Measurements from ENCODE around the gene SPRR2E.

Gene SPRR2E

GRCh38 chr1:153071511-153071910, 22.8 kb downstream of the SPRR2E start, which contains the start of gene SPRR2B:
Gene SPRR2B, minus strand, starts transcription at chr1:153071611. Its CDS starts 772 bp downstream, at chr1:153070839.
- Histone ChIP-seq H3K79me2 (ENCODE audit: low read length) (no peaks in the 10 kb centered on the region), H3K36me3 (replicated peaks; ENCODE audit: insufficient read depth, low read length) (no peaks in the 10 kb centered on the region), H4K20me1 (ENCODE audit: insufficient read depth, low read length) (no peaks in the 10 kb centered on the region), H3K4me3 (ENCODE audit: low read length) (no peak within 1 kb of the TSS), H3K27me3 (replicated peaks; ENCODE audit: insufficient read depth, low read length) (no peaks in the 10 kb centered on the region), H2AFZ (ENCODE audit: low read length) (no peak within 1 kb of the TSS), H3K4me2 (ENCODE audit: low read depth, low read length) (no peak within 1 kb of the TSS), H3K9me3 (replicated peaks; ENCODE audit: insufficient read depth, low read length) (no peaks in the 10 kb centered on the region), H3K27ac (ENCODE audit: low read length) (no peak within 1 kb of the TSS), H3K4me1 (ENCODE audit: low read length) (no peaks in the 10 kb centered on the region), H3K9me2 (replicated peaks; ENCODE audit: insufficient read depth, low read length) (no peaks in the 10 kb centered on the region), H3K9ac (ENCODE audit: low read length) (no peak within 1 kb of the TSS), H3F3A (ENCODE audit: insufficient read depth, low read length) (no peaks in the 10 kb centered on the region)
- TF ChIP-seq EZH2 (optimal IDR thresholded peaks at IDR 0.05; ENCODE audit: low read depth, low read length): no peak
- no peak for TF ChIP-seq EZH2phosphoT487 (IDR thresholded peaks at IDR 0.05; ENCODE audit: low read length)
- TF ChIP-seq CTCF (IDR thresholded peaks at IDR 0.05; ENCODE audit: low read length): no peak
- no peak for DNase-seq

GRCh38 chr1:153070243-153070642, 24.1 kb downstream of the SPRR2E start:
- H3K27me3 ChIP-seq (replicated peaks; ENCODE audit: insufficient read depth, low read length): no peaks in the 10 kb centered on the region
- no peaks in the 10 kb centered on the region for H3K9me3 ChIP-seq (replicated peaks; ENCODE audit: insufficient read depth, low read length)
- no peak overlapping the region for H3K27ac ChIP-seq (ENCODE audit: low read length)
- DNase-seq: no peak
- no peak overlapping the region for H3K4me3 ChIP-seq (ENCODE audit: low read length)
- no peaks in the 10 kb centered on the region for H3K9me2 ChIP-seq (replicated peaks; ENCODE audit: insufficient read depth, low read length)
- no peaks in the 10 kb centered on the region for H3K4me1 ChIP-seq (ENCODE audit: low read length)
- H3K9ac ChIP-seq (ENCODE audit: low read length): no peak overlapping the region
- H3K36me3 ChIP-seq (replicated peaks; ENCODE audit: insufficient read depth, low read length): no peaks in the 10 kb centered on the region
- no peaks in the 10 kb centered on the region for H4K20me1 ChIP-seq (ENCODE audit: insufficient read depth, low read length)
- no peaks in the 10 kb centered on the region for H3F3A ChIP-seq (ENCODE audit: insufficient read depth, low read length)
- H3K4me2 ChIP-seq (ENCODE audit: low read depth, low read length): no peak overlapping the region
- no peak overlapping the region for H2AFZ ChIP-seq (ENCODE audit: low read length)
- H3K79me2 ChIP-seq (ENCODE audit: low read length): no peaks in the 10 kb centered on the region
- TF ChIP-seq EZH2phosphoT487 (IDR thresholded peaks at IDR 0.05; ENCODE audit: low read length): no peak
- TF ChIP-seq EZH2 (optimal IDR thresholded peaks at IDR 0.05; ENCODE audit: low read depth, low read length): no peak
- TF ChIP-seq CTCF (IDR thresholded peaks at IDR 0.05; ENCODE audit: low read length): no peak

GRCh38 chr1:153058826-153059784, 35.2 kb downstream of the SPRR2E start:
- Histone ChIP-seq H3K4me2 (ENCODE audit: low read depth, low read length) (no peak overlapping the region), H3K27ac (ENCODE audit: low read length) (no peak overlapping the region), H3K36me3 (replicated peaks; ENCODE audit: insufficient read depth, low read length) (no peaks in the 10 kb centered on the region), H3K9me2 (replicated peaks; ENCODE audit: insufficient read depth, low read length) (no peaks in the 10 kb centered on the region), H3F3A (ENCODE audit: insufficient read depth, low read length) (no peaks in the 10 kb centered on the region), H3K9me3 (replicated peaks; ENCODE audit: insufficient read depth, low read length) (no peaks in the 10 kb centered on the region), H3K4me3 (ENCODE audit: low read length) (no peak overlapping the region), H4K20me1 (ENCODE audit: insufficient read depth, low read length) (no peaks in the 10 kb centered on the region), H3K27me3 (replicated peaks; ENCODE audit: insufficient read depth, low read length) (no peaks in the 10 kb centered on the region), H3K9ac (ENCODE audit: low read length) (no peak overlapping the region), H2AFZ (ENCODE audit: low read length) (no peak overlapping the region), H3K79me2 (ENCODE audit: low read length) (no peaks in the 10 kb centered on the region), H3K4me1 (ENCODE audit: low read length) (peaks cover 13% of the 10 kb centered on the region)
- TF ChIP-seq CTCF (IDR thresholded peaks at IDR 0.05; ENCODE audit: low read length) (no peak), EZH2phosphoT487 (IDR thresholded peaks at IDR 0.05; ENCODE audit: low read length) (no peak), EZH2 (optimal IDR thresholded peaks at IDR 0.05; ENCODE audit: low read depth, low read length) (no peak)
- DNase-seq: no peak

Measured in MM.1S (cell line).